ENCODE results near the gene SOX14.

Gene SOX14

DNA sequence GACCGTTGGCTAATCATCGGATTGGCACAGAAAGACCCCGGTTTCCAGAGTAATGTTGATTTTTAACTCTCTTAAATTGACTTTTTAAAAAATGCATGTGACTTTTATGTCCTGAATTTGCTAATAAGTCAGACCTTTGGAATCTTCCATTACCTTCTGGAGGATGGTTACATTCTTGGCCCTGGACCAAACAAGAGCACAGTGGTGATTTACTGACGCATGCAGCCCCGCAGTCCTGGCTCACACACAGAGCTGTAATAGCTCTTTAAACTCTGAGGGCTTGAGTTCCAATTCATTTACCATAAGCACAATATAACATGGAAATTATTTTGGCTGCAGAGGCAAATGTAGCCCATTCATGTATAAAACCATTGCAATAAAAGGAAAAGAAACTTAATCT is 25.1 kb downstream of the SOX14 start:
- TF ChIP-seq EZH2 (IDR thresholded peaks at IDR 0.05; ENCODE audit: borderline replicate concordance, low read depth, low read length, severe bottlenecking), result no peak
- TF ChIP-seq, protein P1, sequence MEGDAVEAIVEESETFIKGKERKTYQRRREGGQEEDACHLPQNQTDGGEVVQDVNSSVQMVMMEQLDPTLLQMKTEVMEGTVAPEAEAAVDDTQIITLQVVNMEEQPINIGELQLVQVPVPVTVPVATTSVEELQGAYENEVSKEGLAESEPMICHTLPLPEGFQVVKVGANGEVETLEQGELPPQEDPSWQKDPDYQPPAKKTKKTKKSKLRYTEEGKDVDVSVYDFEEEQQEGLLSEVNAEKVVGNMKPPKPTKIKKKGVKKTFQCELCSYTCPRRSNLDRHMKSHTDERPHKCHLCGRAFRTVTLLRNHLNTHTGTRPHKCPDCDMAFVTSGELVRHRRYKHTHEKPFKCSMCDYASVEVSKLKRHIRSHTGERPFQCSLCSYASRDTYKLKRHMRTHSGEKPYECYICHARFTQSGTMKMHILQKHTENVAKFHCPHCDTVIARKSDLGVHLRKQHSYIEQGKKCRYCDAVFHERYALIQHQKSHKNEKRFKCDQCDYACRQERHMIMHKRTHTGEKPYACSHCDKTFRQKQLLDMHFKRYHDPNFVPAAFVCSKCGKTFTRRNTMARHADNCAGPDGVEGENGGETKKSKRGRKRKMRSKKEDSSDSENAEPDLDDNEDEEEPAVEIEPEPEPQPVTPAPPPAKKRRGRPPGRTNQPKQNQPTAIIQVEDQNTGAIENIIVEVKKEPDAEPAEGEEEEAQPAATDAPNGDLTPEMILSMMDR (IDR thresholded peaks at IDR 0.05; ENCODE audit: borderline replicate concordance, extremely low read depth, low read length, poor library complexity, severe bottlenecking), result no peak
- Histone ChIP-seq H3K9ac (ENCODE audit: low read depth, low read length) (no peak overlapping the region), H3K4me3 (ENCODE audit: low read depth in 1 of 2, low read length in 2 of 2) (no peak overlapping the region), H2AFZ (ENCODE audit: low read depth, low read length) (no peak overlapping the region), H3K9me3 (ENCODE audit: insufficient read depth, low read length, severe bottlenecking) (no peaks in the 10 kb centered on the region), H4K20me1 (ENCODE audit: insufficient read depth, low read length) (no peaks in the 10 kb centered on the region; the same call in 1 of the 2 replicates), H3K36me3 (ENCODE audit: insufficient read depth, low read length) (no peaks in the 10 kb centered on the region), H3K79me2 (ENCODE audit: insufficient read depth, low read length) (no peaks in the 10 kb centered on the region), H3K27me3 (ENCODE audit: insufficient read depth, low read length, poor library complexity) (peaks cover 29% of the 10 kb centered on the region), H3K4me2 (ENCODE audit: insufficient read depth, low read length) (no peak overlapping the region), H3K4me1 (ENCODE audit: insufficient read depth, low read length) (no peaks in the 10 kb centered on the region), H3K27ac (ENCODE audit: low read length) (no peak overlapping the region)
- DNase-seq (no peak), ATAC-seq (ENCODE audit: insufficient read depth, low read depth) (no peak)

DNA sequence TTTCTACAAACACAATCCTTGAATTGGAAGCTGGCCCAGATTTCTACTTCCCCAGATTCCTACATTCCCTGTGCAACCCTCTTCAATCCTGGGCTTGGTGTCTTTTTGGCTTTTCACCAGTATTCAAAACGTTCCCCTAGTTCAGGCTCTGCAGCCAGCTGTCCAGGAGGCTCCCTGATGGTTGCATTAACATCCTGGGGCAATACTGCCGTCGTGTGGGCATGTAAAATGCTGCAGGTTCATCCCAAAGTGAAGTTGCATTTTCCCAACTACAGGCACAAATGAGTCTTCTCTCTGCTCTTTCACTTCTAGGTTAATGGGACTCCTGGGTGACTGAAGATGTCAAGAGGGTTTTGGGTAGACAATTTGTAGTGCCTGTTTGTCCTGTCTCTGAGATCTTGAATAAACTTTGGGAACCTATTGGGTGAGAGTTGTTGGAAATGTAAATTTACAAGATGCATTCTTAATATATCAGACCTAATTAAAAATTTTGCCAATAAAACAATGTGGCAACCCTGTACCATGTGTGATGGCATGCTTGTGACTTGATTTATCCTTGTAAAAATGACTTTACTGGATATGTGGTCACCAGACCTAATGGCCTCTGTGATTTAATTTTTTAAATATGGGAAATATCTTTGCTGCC is 28.6 kb downstream of the SOX14 start:
- Histone ChIP-seq H3K4me1 (ENCODE audit: insufficient read depth, low read length) (no peaks in the 10 kb centered on the region), H3K4me2 (ENCODE audit: insufficient read depth, low read length) (no peak overlapping the region), H3K36me3 (ENCODE audit: insufficient read depth, low read length) (no peaks in the 10 kb centered on the region), H3K79me2 (ENCODE audit: insufficient read depth, low read length) (no peaks in the 10 kb centered on the region), H3K27me3 (ENCODE audit: insufficient read depth, low read length, poor library complexity) (peaks cover 10% of the 10 kb centered on the region), H3K27ac (ENCODE audit: low read length) (no peak overlapping the region), H3K9ac (ENCODE audit: low read depth, low read length) (no peak overlapping the region), H4K20me1 (ENCODE audit: insufficient read depth, low read length) (no peaks in the 10 kb centered on the region), H3K4me3 (ENCODE audit: low read depth in 1 of 2, low read length in 2 of 2) (no peak overlapping the region), H2AFZ (ENCODE audit: low read depth, low read length) (no peak overlapping the region), H3K9me3 (ENCODE audit: insufficient read depth, low read length, severe bottlenecking) (no peaks in the 10 kb centered on the region)
- DNase-seq, result peak; percentile 48
- TF ChIP-seq, protein P1 (IDR thresholded peaks at IDR 0.05; ENCODE audit: borderline replicate concordance, extremely low read depth, low read length, poor library complexity, severe bottlenecking), result peak; percentile 83
- TF ChIP-seq EZH2 (IDR thresholded peaks at IDR 0.05; ENCODE audit: borderline replicate concordance, low read depth, low read length, severe bottlenecking), result no peak
- ATAC-seq (ENCODE audit: insufficient read depth, low read depth), result peak; percentile 48; the same call in 1 of the 3 replicates

GRCh38 chr3:137796993-137797392 is 32.9 kb downstream of the SOX14 start:
- no peaks in the 10 kb centered on the region for H4K20me1 ChIP-seq (ENCODE audit: insufficient read depth, low read length)
- ATAC-seq (ENCODE audit: insufficient read depth, low read depth) (no peak), DNase-seq (no peak)
- H3K79me2 ChIP-seq (ENCODE audit: insufficient read depth, low read length), result no peaks in the 10 kb centered on the region
- no peak overlapping the region for H3K4me3 ChIP-seq (ENCODE audit: low read depth in 1 of 2, low read length in 2 of 2)
- no peaks in the 10 kb centered on the region for H3K9me3 ChIP-seq (ENCODE audit: insufficient read depth, low read length, severe bottlenecking)
- H3K4me1 ChIP-seq (ENCODE audit: insufficient read depth, low read length), result no peaks in the 10 kb centered on the region
- no peak overlapping the region for H2AFZ ChIP-seq (ENCODE audit: low read depth, low read length)
- H3K27me3 ChIP-seq (ENCODE audit: insufficient read depth, low read length, poor library complexity), result peaks cover 4% of the 10 kb centered on the region
- no peaks in the 10 kb centered on the region for H3K36me3 ChIP-seq (ENCODE audit: insufficient read depth, low read length)
- no peak overlapping the region for H3K27ac ChIP-seq (ENCODE audit: low read length)
- no peak overlapping the region for H3K4me2 ChIP-seq (ENCODE audit: insufficient read depth, low read length)
- H3K9ac ChIP-seq (ENCODE audit: low read depth, low read length), result no peak overlapping the region
- TF ChIP-seq, protein P1 (IDR thresholded peaks at IDR 0.05; ENCODE audit: borderline replicate concordance, extremely low read depth, low read length, poor library complexity, severe bottlenecking), result no peak
- TF ChIP-seq EZH2 (IDR thresholded peaks at IDR 0.05; ENCODE audit: borderline replicate concordance, low read depth, low read length, severe bottlenecking), result no peak
